Bronchial epithelial cell (primary cell): ENCODE measurements around the gene CTDSPL. TPM values are rescaled to one million over a fixed set of nuclear protein-coding genes. Genes with fewer than 3 reads are reported as not detected.

Experiments
- DNase-seq: peaks from one replicate; pipeline ENCODE4 v3.0.0-alpha.2; 2010; ENCODE audit warnings: low read depth
- FAIRE-seq: peaks from 2 replicates; lab custom pipeline; 2011; peaks lifted over from hg19 to GRCh38; lab: Jason Lieb, UNC
- H3K27me3 ChIP-seq: 2 replicates; pipeline ENCODE4 v1.5.1; 2011; ENCODE audit warnings: low read length; ENCODE audit not compliant: control insufficient read depth, insufficient read depth
- H3K36me3 ChIP-seq: 2 replicates; pipeline ENCODE4 v1.5.1; 2011; ENCODE audit warnings: low read length; ENCODE audit not compliant: control insufficient read depth, insufficient read depth
- H3K4me3 ChIP-seq: 2 replicates; pipeline ENCODE4 v1.5.1; 2011; ENCODE audit warnings: mild to moderate bottlenecking, low read depth, low read length, control low read depth
- CTCF ChIP-seq: IDR thresholded peaks from 2 replicates; pipeline ENCODE4 v1.5.1; 2011; ENCODE audit warnings: mild to moderate bottlenecking, moderate library complexity, low read length, control low read depth, inconsistent platforms; ENCODE audit not compliant: insufficient read depth, severe bottlenecking
- total RNA-seq: library from RNA; depleted of rRNA; stranded (reverse); fragments of >200 nt; gene quantifications from 2 replicates; pipeline ENCODE4 v1.2.1, GENCODE V29; 2014

Gene CTDSPL
- total RNA-seq, 1 donor from 2014 or later: 80.6 TPM

GRCh38 chr3:38015485-38015884, 153.8 kb downstream of the CTDSPL start:
- peaks cover 36% of the 10 kb centered on the region for H3K36me3 ChIP-seq
- FAIRE-seq (peak; percentile 62), DNase-seq (no peak)
- no peak for TF ChIP-seq CTCF
- no peaks in the 10 kb centered on the region for H3K27me3 ChIP-seq
- H3K4me3 ChIP-seq: no peak overlapping the region

- Histone ChIP-seq H3K4me3 (no peak overlapping the region), H3K27me3 (no peaks in the 10 kb centered on the region), H3K36me3 (peaks cover 36% of the 10 kb centered on the region)
- DNase-seq: no peak
- FAIRE-seq: peak; percentile 64
- TF ChIP-seq CTCF: no peak
Measured at GRCh38 chr3:38015984-38016383, 154.3 kb downstream of the CTDSPL start.

GRCh38 chr3:38016410-38016809, 154.7 kb downstream of the CTDSPL start:
- FAIRE-seq (no peak), DNase-seq (no peak)
- TF ChIP-seq CTCF: no peak
- H3K27me3 ChIP-seq: no peaks in the 10 kb centered on the region
- H3K4me3 ChIP-seq: no peak overlapping the region
- H3K36me3 ChIP-seq: peaks cover 34% of the 10 kb centered on the region

- FAIRE-seq: no peak
- no peak for DNase-seq
- no peak for TF ChIP-seq CTCF
- Histone ChIP-seq H3K4me3 (no peak overlapping the region), H3K36me3 (peaks cover 34% of the 10 kb centered on the region), H3K27me3 (no peaks in the 10 kb centered on the region)
Measured at GRCh38 chr3:38016847-38017444, 155.3 kb downstream of the CTDSPL start.

GRCh38 chr3:38017445-38018295, 156.0 kb downstream of the CTDSPL start:
- Histone ChIP-seq H3K27me3 (no peaks in the 10 kb centered on the region), H3K4me3 (no peak overlapping the region), H3K36me3 (peaks cover 34% of the 10 kb centered on the region)
- FAIRE-seq: no peak
- no peak for TF ChIP-seq CTCF
- DNase-seq: no peak
